Prostate gland (tissue), 2 donors: ENCODE results near the gene EDARADD.

ENCODE experiments used
- CTCF ChIP-seq, 4 experiments: fragments of 200-600 bp in 2 of 4; fragments of 450-650 bp in 2 of 4; sonication (generic) in 2 of 4; IDR thresholded peaks; 1 replicate in 3 of 4; 2 replicates in 1 of 4; pipeline ENCODE4 v1.5.1; 2016 to 2019; ENCODE audit warnings: antibody characterized with exemption in 4 of 4, mild to moderate bottlenecking in 2 of 4, moderate library complexity in 2 of 4
- POLR2A ChIP-seq: fragments of 450-650 bp; IDR thresholded peaks from one replicate; pipeline ENCODE4 v1.6.1; 2016; ENCODE audit warnings: antibody characterized with exemption, mild to moderate bottlenecking

- no peak for TF ChIP-seq CTCF (IDR thresholded peaks at IDR 0.05)
- TF ChIP-seq POLR2A: no peak
Measured at GRCh38 chr1:236480758-236481436, 86.8 kb downstream of the EDARADD start.
